Cardiac muscle cell (in vitro differentiated cells and primary cell): ENCODE data around the gene PRKAG2. TPM values are rescaled to one million over a fixed set of nuclear protein-coding genes. Genes with fewer than 3 reads are reported as not detected.

Experiments
- DNase-seq, 2 donors: peaks; one replicate each; pipeline versions ENCODE4 v3.0.0 to v3.0.0-alpha.2; 2010 to 2017; ENCODE audit warnings: low read depth in 1 of 2, low spot score in 1 of 2
- H3K27ac ChIP-seq: fragments of 200-600 bp; sonication (generic); 2 replicates; pipeline ENCODE4 v1.5.1; 2016
- H3K27me3 ChIP-seq: fragments of 200-600 bp; sonication (generic); 2 replicates; pipeline ENCODE4 v1.6.0; 2016; ENCODE audit warnings: control low read depth
- H3K36me3 ChIP-seq: fragments of 200-600 bp; sonication (generic); 2 replicates; pipeline ENCODE4 v1.5.1; 2016; ENCODE audit warnings: control low read depth
- H3K4me1 ChIP-seq: fragments of 200-600 bp; sonication (generic); 2 replicates; pipeline ENCODE4 v1.8.1; 2017; ENCODE audit warnings: low read depth, mild to moderate bottlenecking, mixed run types
- H3K4me3 ChIP-seq: fragments of 200-600 bp; sonication (generic); 2 replicates; pipeline ENCODE4 v1.5.1; 2016; ENCODE audit warnings: mild to moderate bottlenecking
- H3K9me3 ChIP-seq: fragments of 200-600 bp; sonication (generic); 2 replicates; pipeline ENCODE4 v1.5.1; 2017; ENCODE audit warnings: low read depth, mild to moderate bottlenecking, control low read depth
- polyA plus RNA-seq: library from polyadenylated mRNA; unstranded; fragments of >200 nt; fragmentation: Nextera tagmentation; extraction: Ambion mirVana; gene quantifications from 2 replicates; pipeline ENCODE4 v1.2.1, GENCODE V29; 2016
- total RNA-seq: library from RNA; depleted of rRNA; stranded (reverse); fragments of >200 nt; gene quantifications from 2 replicates; pipeline ENCODE4 v1.2.3, GENCODE V29; 2016
- TF ChIP-seq, protein P1 (sequence below): IDR thresholded peaks from 2 replicates; pipeline ENCODE4 v1.5.1; 2012; ENCODE audit warnings: low read depth, mild to moderate bottlenecking, low read length

Gene PRKAG2
- total and polyA plus RNA-seq, 2 experiments from 2014 or later: 43.4 to 85.3 TPM

DNA sequence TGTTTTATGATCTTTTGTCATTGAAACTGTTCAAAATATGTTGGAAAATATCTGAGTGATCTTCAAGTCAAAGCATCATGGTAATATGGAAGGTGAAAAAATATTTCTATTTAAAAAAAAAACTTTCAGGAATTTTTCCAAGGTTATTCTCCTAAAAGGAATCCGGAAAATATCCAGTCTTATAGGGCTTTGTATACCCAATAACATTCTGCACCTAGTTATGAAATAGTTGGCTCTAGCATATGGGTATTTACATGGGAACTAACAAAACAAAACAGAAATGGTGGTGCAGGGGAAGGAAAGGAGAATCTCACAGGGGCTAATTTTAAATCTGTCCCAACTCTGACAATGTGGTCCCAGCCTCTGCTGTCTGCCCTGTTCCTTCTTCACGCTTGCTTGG is 190.1 kb downstream of the PRKAG2 start:
- TF ChIP-seq, protein P1, sequence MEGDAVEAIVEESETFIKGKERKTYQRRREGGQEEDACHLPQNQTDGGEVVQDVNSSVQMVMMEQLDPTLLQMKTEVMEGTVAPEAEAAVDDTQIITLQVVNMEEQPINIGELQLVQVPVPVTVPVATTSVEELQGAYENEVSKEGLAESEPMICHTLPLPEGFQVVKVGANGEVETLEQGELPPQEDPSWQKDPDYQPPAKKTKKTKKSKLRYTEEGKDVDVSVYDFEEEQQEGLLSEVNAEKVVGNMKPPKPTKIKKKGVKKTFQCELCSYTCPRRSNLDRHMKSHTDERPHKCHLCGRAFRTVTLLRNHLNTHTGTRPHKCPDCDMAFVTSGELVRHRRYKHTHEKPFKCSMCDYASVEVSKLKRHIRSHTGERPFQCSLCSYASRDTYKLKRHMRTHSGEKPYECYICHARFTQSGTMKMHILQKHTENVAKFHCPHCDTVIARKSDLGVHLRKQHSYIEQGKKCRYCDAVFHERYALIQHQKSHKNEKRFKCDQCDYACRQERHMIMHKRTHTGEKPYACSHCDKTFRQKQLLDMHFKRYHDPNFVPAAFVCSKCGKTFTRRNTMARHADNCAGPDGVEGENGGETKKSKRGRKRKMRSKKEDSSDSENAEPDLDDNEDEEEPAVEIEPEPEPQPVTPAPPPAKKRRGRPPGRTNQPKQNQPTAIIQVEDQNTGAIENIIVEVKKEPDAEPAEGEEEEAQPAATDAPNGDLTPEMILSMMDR: no peak
- H3K4me1 ChIP-seq: peaks cover 45% of the 10 kb centered on the region
- H3K27me3 ChIP-seq: no peaks in the 10 kb centered on the region
- no peaks in the 10 kb centered on the region for H3K36me3 ChIP-seq
- DNase-seq: peak in 1 of 2 donors; percentile 29
- no peak overlapping the region for H3K4me3 ChIP-seq
- H3K9me3 ChIP-seq: no peaks in the 10 kb centered on the region
- peak overlapping the region; percentile 71 for H3K27ac ChIP-seq

DNA sequence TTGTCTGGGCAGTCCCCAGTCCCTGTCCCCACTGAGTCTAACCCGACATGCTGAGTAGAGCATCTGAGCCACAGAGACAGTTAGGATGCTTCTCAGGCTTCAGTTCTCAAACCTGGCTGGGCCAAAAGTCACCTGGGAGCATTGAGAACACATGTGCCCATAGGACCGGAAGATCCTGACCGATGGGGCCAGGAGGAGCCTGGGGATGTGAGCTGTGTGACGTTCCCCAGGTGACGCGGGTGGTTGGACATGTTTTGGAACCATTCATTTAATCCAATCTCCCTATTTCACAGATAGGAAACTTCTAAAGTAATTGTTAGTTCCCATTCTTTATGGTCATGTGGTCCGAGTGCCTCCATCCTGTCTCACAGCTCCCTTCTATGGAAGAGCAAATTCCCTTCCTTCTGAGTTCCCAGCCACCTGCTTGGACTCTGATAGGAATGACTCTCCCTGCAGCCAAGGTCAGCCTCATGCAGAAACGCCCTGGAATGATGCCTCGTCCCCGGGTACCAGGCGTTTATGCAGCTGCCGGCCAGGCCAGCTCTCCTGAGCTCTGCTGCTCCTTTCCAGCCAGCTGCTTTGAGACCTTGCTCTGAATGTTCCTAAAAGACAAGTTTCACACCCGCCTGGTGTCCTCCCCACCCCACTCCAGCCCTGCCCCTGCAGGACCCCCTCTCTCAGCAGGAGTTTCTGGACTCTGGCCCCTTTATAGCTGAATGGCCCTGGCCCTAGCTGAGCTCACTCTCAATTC is 190.7 kb downstream of the PRKAG2 start:
- Histone ChIP-seq H3K9me3 (no peaks in the 10 kb centered on the region), H3K4me1 (peaks cover 39% of the 10 kb centered on the region), H3K36me3 (no peaks in the 10 kb centered on the region), H3K4me3 (no peak overlapping the region), H3K27me3 (no peaks in the 10 kb centered on the region), H3K27ac (peak overlapping the region; percentile 71)
- TF ChIP-seq, protein P1: no peak
- DNase-seq: no peak

DNA sequence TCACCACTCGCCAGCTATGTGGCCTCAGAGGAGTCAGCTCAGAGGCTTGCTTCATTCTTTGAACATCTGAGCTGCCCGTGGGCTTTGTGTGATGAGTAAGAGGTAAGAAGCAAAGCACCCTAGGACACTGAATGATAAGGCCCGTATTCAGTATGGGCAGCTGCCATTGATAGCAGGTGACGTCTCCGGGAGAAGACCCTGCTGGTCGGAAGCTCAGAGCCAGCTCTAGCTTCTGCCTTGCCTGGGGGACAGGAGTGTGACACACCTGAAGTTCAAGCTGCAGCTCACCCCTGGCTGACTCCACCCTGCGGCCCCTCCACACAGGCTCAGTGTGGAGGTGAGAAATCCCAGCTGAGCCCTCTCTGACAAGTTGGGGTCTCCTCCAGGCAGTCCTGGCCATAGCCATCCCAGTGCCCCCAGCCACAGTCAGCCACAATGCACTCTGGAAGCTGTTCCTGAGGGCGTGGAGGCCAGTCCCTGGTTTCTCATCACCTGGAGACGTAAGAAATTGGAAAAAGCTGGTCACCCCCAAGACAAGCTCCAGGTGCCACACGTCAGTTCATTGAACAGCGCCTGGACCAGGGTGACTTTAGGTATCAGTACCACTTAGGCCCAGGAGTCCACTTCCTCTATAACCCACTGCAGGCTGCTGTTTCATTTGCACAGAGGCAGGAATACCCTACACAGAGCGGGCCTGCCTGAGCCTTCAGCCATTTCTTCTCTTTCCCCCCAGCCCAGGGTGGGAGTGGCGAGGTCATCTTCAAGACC is 192.3 kb downstream of the PRKAG2 start:
- Histone ChIP-seq H3K27me3 (no peaks in the 10 kb centered on the region), H3K4me3 (no peak overlapping the region), H3K9me3 (no peaks in the 10 kb centered on the region), H3K36me3 (no peaks in the 10 kb centered on the region), H3K27ac (peak overlapping the region; percentile 30), H3K4me1 (peaks cover 29% of the 10 kb centered on the region)
- DNase-seq: no peak
- TF ChIP-seq, protein P1: no peak

DNA sequence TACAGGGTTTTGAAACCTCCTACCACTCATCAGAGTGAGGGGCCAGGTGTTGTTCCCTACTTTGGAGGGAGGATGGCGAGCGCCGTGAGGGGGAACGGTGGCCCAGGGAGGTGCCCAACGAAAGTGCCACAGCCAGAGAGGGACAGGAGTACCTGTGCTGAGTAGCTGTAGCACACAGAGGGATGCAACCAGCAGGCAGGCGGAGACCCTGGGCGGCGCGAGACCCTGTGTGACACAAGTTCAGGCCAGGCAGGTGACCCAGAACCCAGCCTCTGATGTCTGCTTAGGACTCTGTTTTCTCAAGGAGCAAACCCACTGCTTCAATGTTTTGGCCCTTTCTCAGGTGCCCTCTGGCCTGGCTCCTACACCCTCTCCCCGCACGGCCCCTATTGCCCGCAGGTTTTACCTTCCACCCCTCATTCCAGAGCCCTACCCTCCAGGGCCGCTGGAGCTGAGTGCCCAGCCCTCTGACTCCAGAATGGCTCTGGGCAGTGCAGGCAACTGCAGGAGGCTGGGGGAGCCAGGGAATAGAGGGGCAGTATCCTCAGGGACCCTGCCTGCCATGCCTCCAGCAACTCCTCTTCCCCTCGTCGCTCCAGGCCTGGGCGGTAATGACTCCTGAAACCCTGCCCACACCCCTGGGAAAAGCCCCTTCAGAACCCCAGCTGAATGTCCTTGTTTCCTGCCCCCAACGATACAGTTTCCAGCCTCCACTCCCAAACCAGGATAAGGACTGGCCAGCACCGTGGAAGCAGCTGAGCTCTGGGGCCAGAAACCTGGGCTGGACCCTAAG is 193.1 kb downstream of the PRKAG2 start:
- Histone ChIP-seq H3K9me3 (no peaks in the 10 kb centered on the region), H3K4me3 (no peak overlapping the region), H3K36me3 (no peaks in the 10 kb centered on the region), H3K27ac (peak overlapping the region; percentile 30), H3K27me3 (no peaks in the 10 kb centered on the region), H3K4me1 (peaks cover 31% of the 10 kb centered on the region)
- TF ChIP-seq, protein P1: no peak
- DNase-seq: no peak

DNA sequence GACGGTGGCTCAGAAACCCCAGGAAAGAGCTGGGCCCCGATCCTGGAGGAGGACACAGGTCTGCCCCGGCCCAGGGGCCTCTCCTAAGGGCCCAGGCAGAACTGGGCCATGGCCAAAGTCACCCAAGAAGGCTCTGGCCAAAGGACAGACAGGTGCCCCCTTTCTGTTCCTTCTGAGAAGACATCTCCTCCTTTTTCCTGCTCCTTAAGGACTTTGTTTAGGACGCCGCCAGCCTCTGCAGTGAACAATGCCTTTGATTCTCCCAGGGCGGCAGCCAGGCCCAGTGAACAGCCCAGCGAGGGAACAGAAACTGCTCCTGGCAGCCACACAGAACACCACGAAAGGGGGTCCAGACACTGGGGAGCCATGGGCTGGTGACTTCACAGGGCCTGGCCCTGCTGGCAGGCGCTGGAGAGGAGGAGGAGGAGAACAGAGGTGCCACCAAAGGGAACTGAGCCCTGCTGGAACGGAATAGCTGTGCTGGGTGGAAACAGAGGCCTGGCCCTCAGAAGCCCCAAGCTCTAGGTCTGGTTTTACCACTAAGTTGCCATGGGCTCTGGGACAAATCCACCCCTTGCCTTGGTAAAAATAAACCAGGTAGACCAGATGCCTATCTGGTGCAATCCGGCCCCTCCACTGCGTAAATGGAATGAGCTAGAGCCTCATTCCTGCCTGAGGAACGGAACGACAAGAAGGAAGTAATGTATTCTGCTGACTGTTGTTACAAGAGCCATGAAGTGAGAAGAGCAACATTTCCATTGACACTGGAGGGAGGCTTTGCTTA is 193.9 kb downstream of the PRKAG2 start:
- no peaks in the 10 kb centered on the region for H3K9me3 ChIP-seq
- peaks cover 31% of the 10 kb centered on the region for H3K4me1 ChIP-seq
- no peak overlapping the region for H3K27ac ChIP-seq
- H3K4me3 ChIP-seq: no peak overlapping the region
- TF ChIP-seq, protein P1: no peak
- no peaks in the 10 kb centered on the region for H3K36me3 ChIP-seq
- H3K27me3 ChIP-seq: no peaks in the 10 kb centered on the region
- no peak for DNase-seq
